LNCaP clone FGC (cell line): ENCODE results near the gene EXOC6B.

ENCODE experiments used
- DNase-seq: peaks from one replicate; pipeline ENCODE4 v3.0.0-alpha.2; 2011; ENCODE audit warnings: low read depth
- H3K4me3 ChIP-seq: 2 replicates; pipeline ENCODE4 v1.5.1; 2011; ENCODE audit warnings: mild to moderate bottlenecking, low read depth, low read length, control low read depth
- CTCF ChIP-seq: IDR thresholded peaks from 2 replicates; pipeline ENCODE4 v1.5.1; 2012; ENCODE audit warnings: mild to moderate bottlenecking; ENCODE audit not compliant: control insufficient read depth, insufficient read depth; ENCODE audit errors: extremely low read depth

Gene EXOC6B

GRCh38 chr2:72781480-72781879 is 44.4 kb downstream of the EXOC6B start:
- TF ChIP-seq CTCF: no peak
- no peak overlapping the region for H3K4me3 ChIP-seq
- DNase-seq: no peak

DNA sequence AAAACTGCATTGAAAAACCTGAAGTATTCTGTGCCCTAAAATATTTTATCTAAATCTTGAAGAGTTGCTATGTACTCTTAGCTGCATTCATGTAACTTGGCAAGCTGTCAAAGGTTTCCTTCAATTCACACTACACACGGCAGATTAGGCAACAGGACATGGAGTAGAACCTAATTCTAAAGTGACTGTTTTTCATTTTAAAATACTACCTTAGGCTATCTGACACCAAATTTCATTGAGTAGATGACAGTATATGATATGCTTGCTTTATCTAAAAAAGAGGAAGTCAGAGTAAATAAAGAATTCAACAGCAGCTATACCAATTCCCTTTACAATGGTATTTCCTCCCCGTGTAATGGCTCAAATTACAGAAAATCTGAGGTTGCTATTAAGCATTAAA is 45.4 kb downstream of the EXOC6B start:
- H3K4me3 ChIP-seq: no peak overlapping the region
- no peak for TF ChIP-seq CTCF
- DNase-seq: no peak

DNA sequence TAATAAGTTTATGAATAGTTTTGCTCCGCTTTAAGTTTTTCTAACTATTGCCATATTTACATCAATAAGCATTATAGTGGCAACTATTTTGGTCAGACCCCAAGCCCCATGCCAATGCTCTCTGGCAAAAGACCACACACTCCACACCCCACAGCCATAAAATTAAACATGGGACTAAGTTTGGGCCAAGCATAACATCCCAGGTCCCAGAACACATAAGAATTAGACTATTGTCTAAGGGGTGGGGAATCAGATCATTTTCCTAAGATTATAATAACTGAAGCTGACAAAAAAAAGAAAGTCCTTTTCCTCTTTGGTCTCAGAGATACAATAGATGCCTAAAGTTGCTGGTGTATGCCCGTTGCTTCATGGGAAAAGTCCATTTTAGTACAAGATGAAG is 46.3 kb downstream of the EXOC6B start:
- no peak for DNase-seq
- TF ChIP-seq CTCF: no peak
- H3K4me3 ChIP-seq: no peak overlapping the region

DNA sequence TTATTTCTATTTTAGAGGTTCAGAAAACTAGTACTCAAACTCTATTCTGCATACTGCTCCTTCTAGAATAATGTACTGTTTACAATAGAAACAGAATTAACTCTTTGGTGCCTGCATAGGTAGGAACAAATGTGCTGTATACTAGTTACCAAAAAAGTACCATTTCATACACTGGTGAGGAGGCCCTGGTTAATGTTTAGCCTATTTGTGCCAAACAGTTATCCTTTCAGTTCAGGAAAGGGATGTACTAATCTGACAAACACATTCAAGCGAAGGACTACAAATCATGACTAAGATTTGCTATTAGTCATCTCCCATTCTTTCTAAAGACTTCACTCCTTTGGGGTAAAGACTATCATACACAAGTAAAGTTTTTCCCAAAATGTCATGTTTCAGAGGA is 47.4 kb downstream of the EXOC6B start:
- DNase-seq: no peak
- no peak overlapping the region for H3K4me3 ChIP-seq
- TF ChIP-seq CTCF: no peak

GRCh38 chr2:72770879-72771461 is 54.9 kb downstream of the EXOC6B start:
- peak; percentile 57 for TF ChIP-seq CTCF
- no peak overlapping the region for H3K4me3 ChIP-seq
- no peak for DNase-seq

DNA sequence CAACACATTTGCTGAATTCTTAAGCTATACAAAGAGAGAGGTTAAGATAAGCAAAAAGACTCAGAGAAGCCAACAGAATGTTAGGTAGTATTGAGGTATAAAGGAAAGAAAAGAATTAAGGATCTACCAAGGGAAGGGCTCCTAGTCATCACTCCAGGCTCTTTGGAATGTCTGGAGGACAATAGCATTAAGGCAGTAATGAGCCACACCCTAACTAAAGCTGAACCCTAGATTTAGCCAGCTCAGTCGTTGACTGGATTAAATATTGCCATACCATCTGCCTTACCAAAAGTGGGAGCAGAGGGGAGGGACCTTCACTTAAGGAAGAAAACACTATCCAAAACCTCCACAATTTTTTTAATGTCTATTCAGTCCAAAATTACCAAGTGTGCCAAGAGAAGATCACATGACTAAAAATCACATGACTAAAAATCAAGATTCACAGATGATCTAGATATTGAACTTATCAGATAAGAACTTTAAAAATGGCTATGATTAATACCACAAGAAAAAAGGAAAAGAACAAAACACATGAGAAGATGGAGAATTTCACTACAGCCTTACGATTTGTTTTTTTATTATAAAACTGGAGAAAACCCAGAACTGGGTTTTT is 59.7 kb downstream of the EXOC6B start:
- no peak for TF ChIP-seq CTCF
- no peak overlapping the region for H3K4me3 ChIP-seq
- DNase-seq: no peak

GRCh38 chr2:72762276-72762675 is 63.6 kb downstream of the EXOC6B start:
- H3K4me3 ChIP-seq: no peak overlapping the region
- DNase-seq: no peak
- no peak for TF ChIP-seq CTCF
